Measurements from ENCODE around the gene DOLPP1. TPM values are rescaled to one million over a fixed set of nuclear protein-coding genes. Genes with fewer than 3 reads are reported as not detected.

The DOLPP1 gene
- polyA plus RNA-seq, 6 donors from 2014 or later = 3.2 to 9.7 (median 6.4) TPM

- H3K9me3 Mint-ChIP-seq = no peaks in the 10 kb centered on the region
- H3K27ac Mint-ChIP-seq = peak overlapping the region in 4 of 6 donors; percentile 5 to 73 (median 44)
- H3K4me3 Mint-ChIP-seq = peak overlapping the region in 3 of 8 donors; percentile 30 to 65 (median 55)
- peaks cover 6 to 8% of the 10 kb centered on the region in 2 donors for H3K36me3 Mint-ChIP-seq
- H3K27me3 Mint-ChIP-seq = no peaks in the 10 kb centered on the region
- ATAC-seq (ENCODE audit: low read depth in 2 of 2) (no peak), DNase-seq (no peak)
- peaks cover 20 to 36% (median 34%) of the 10 kb centered on the region in 3 donors for H3K4me1 Mint-ChIP-seq
Measured at GRCh38 chr9:129137292-129138143, 56.6 kb downstream of the DOLPP1 start.

GRCh38 chr9:129138144-129138462 lies 57.2 kb downstream of the DOLPP1 start:
- Mint-ChIP-seq H3K9me3 (no peaks in the 10 kb centered on the region), H3K27ac (peak overlapping the region in 1 of 6 donors; percentile 51), H3K4me1 (peaks cover 25 to 42% (median 38%) of the 10 kb centered on the region in 3 donors), H3K4me3 (peak overlapping the region in 3 of 8 donors; percentile 30 to 65 (median 55)), H3K36me3 (peaks cover 6 to 8% of the 10 kb centered on the region in 2 donors), H3K27me3 (no peaks in the 10 kb centered on the region)
- no peak for ATAC-seq (ENCODE audit: low read depth in 2 of 2)
- DNase-seq = no peak

- H3K4me3 Mint-ChIP-seq = peak overlapping the region in 6 of 8 donors; percentile 83 to 94 (median 92)
- peaks cover 3 to 4% of the 10 kb centered on the region in 2 donors for H3K36me3 Mint-ChIP-seq
- no peaks in the 10 kb centered on the region for H3K9me3 Mint-ChIP-seq
- peaks cover 27 to 44% (median 42%) of the 10 kb centered on the region in 3 donors for H3K4me1 Mint-ChIP-seq
- peak overlapping the region in 4 of 6 donors; percentile 92 to 97 (median 96) for H3K27ac Mint-ChIP-seq
- DNase-seq (no peak), ATAC-seq (ENCODE audit: low read depth in 2 of 2) (peak in 1 of 2 donors; percentile 1)
- H3K27me3 Mint-ChIP-seq = no peaks in the 10 kb centered on the region
Measured at GRCh38 chr9:129138476-129139232, 57.7 kb downstream of the DOLPP1 start.

- peaks cover 31 to 47% (median 44%) of the 10 kb centered on the region in 3 donors for H3K4me1 Mint-ChIP-seq
- H3K36me3 Mint-ChIP-seq = no peaks in the 10 kb centered on the region
- H3K27me3 Mint-ChIP-seq = no peaks in the 10 kb centered on the region
- DNase-seq (peak; percentile 78), ATAC-seq (ENCODE audit: low read depth in 2 of 2) (peak; percentile 59 to 64)
- peak overlapping the region; percentile 92 to 99 (median 96) for H3K27ac Mint-ChIP-seq
- no peaks in the 10 kb centered on the region for H3K9me3 Mint-ChIP-seq
- H3K4me3 Mint-ChIP-seq = peak overlapping the region; percentile 83 to 96 (median 92)
Measured at GRCh38 chr9:129139233-129139992, 58.5 kb downstream of the DOLPP1 start.

- peak; percentile 90 to 91 for ATAC-seq (ENCODE audit: low read depth in 2 of 2)
- H3K36me3 Mint-ChIP-seq = no peaks in the 10 kb centered on the region
- H3K4me3 Mint-ChIP-seq = peak overlapping the region; percentile 83 to 96 (median 92)
- peak; percentile 86 for DNase-seq
- peaks cover 31 to 47% (median 44%) of the 10 kb centered on the region in 3 donors for H3K4me1 Mint-ChIP-seq
- peak overlapping the region; percentile 92 to 99 (median 96) for H3K27ac Mint-ChIP-seq
- no peaks in the 10 kb centered on the region for H3K9me3 Mint-ChIP-seq
- no peaks in the 10 kb centered on the region for H3K27me3 Mint-ChIP-seq
Measured at GRCh38 chr9:129139993-129140396, 59.1 kb downstream of the DOLPP1 start.

Other genes starting within 250 kb of the DOLPP1 start
- gene KYAT1, start 199.2 kb upstream of the DOLPP1 start, polyA plus RNA-seq (ENCODE audit: low read depth in 6 of 6) = 1 to 10 TPM; 7.0 to 9.7 (median 8.5) TPM
- 10 to 100 TPM in 5 of 6 donors, 1 to 10 TPM in 1; 8.7 to 25.5 (median 14.6) TPM for gene LRRC8A, start 199.0 kb upstream of the DOLPP1 start, polyA plus RNA-seq (ENCODE audit: low read depth in 6 of 6)
- under 1 TPM in 2 of 6 donors, not detected in 4; 0.34 to 0.39 TPM for gene PHYHD1, start 160.1 kb upstream of the DOLPP1 start, polyA plus RNA-seq (ENCODE audit: low read depth in 6 of 6)
- 10 to 100 TPM in 4 of 6 donors, 1 to 10 TPM in 2; 9.3 to 14.2 (median 10.4) TPM for gene DOLK, start 133.5 kb upstream of the DOLPP1 start, polyA plus RNA-seq (ENCODE audit: low read depth in 6 of 6)
- 10 to 100 TPM; 20.2 to 30.2 (median 24.7) TPM for gene NUP188, start 133.4 kb upstream of the DOLPP1 start, polyA plus RNA-seq (ENCODE audit: low read depth in 6 of 6)
- 10 to 100 TPM; 18.0 to 38.7 (median 30.5) TPM for gene SH3GLB2, start 52.8 kb upstream of the DOLPP1 start, polyA plus RNA-seq (ENCODE audit: low read depth in 6 of 6)
- gene MIGA2, start 44.5 kb upstream of the DOLPP1 start, polyA plus RNA-seq (ENCODE audit: low read depth in 6 of 6) = 10 to 100 TPM in 1 of 6 donors, 1 to 10 TPM in 5; 2.7 to 12.8 (median 6.2) TPM
- gene CRAT, start 29.7 kb downstream of the DOLPP1 start, polyA plus RNA-seq (ENCODE audit: low read depth in 6 of 6) = 10 to 100 TPM in 1 of 6 donors, 1 to 10 TPM in 5; 4.5 to 11.0 (median 7.5) TPM
- 10 to 100 TPM in 5 of 6 donors, 1 to 10 TPM in 1; 8.1 to 18.0 (median 13.5) TPM for gene PTPA, start 30.3 kb downstream of the DOLPP1 start, polyA plus RNA-seq (ENCODE audit: low read depth in 6 of 6)
- under 1 TPM in 2 of 6 donors, not detected in 4; 0.09 TPM for gene IER5L, start 97.2 kb downstream of the DOLPP1 start, polyA plus RNA-seq (ENCODE audit: low read depth in 6 of 6)